WTC11 (cell line): ENCODE measurements around the gene PSMC3.

Experiments used
- ATF3 ChIP-seq: sonication (generic); formaldehyde crosslinking; conservative IDR thresholded peaks from 2 replicates; pipeline ENCODE4 v1.8.1; 2022; ENCODE audit warnings: mild to moderate bottlenecking, missing genetic modification reagents
- CREM ChIP-seq: sonication (generic); formaldehyde crosslinking; IDR thresholded peaks from 2 replicates; pipeline ENCODE4 v1.8.1; 2022; ENCODE audit warnings: mild to moderate bottlenecking, missing genetic modification reagents, moderate library complexity
- CTCF ChIP-seq: fragments of 200-600 bp; IDR thresholded peaks from 2 replicates; pipeline ENCODE4 v1.8.0; 2022; ENCODE audit warnings: antibody characterized with exemption
- IRF1 ChIP-seq: sonication (generic); formaldehyde crosslinking; IDR thresholded peaks from 2 replicates; pipeline ENCODE4 v1.8.0; 2023; ENCODE audit warnings: missing genetic modification reagents
- JUN ChIP-seq: sonication (generic); formaldehyde crosslinking; IDR thresholded peaks from 2 replicates; pipeline ENCODE4 v1.8.0; 2023; ENCODE audit warnings: mild to moderate bottlenecking, missing genetic modification reagents
- PREB ChIP-seq: sonication (generic); formaldehyde crosslinking; IDR thresholded peaks from 2 replicates; pipeline ENCODE4 v1.8.1; 2022; ENCODE audit warnings: mild to moderate bottlenecking, missing genetic modification reagents, moderate library complexity, borderline replicate concordance
- RELA ChIP-seq: sonication (generic); formaldehyde crosslinking; IDR thresholded peaks from 2 replicates; pipeline ENCODE4 v1.8.1; 2022; ENCODE audit warnings: missing genetic modification reagents, mild to moderate bottlenecking, borderline replicate concordance
- SMAD3 ChIP-seq: sonication (generic); formaldehyde crosslinking; IDR thresholded peaks from 2 replicates; pipeline ENCODE4 v1.8.0; 2022; ENCODE audit warnings: missing genetic modification reagents, mild to moderate bottlenecking, borderline replicate concordance
- ZNF121 ChIP-seq: sonication (generic); formaldehyde crosslinking; IDR thresholded peaks from 2 replicates; pipeline ENCODE4 v1.8.0; 2023; ENCODE audit warnings: missing genetic modification reagents
- ZNF317 ChIP-seq: sonication (generic); formaldehyde crosslinking; IDR thresholded peaks from 2 replicates; pipeline ENCODE4 v1.8.1; 2023; ENCODE audit warnings: low read depth, mild to moderate bottlenecking, moderate library complexity, missing genetic modification reagents, borderline replicate concordance
- TF ChIP-seq, protein P1 (sequence below): sonication (generic); formaldehyde crosslinking; IDR thresholded peaks from 2 replicates; pipeline ENCODE4 v1.8.1; 2023; ENCODE audit warnings: mild to moderate bottlenecking, moderate library complexity, missing genetic modification reagents
- TF ChIP-seq, protein P2 (sequence below): sonication (generic); formaldehyde crosslinking; IDR thresholded peaks from 2 replicates; pipeline ENCODE4 v1.8.1; 2023; ENCODE audit warnings: mild to moderate bottlenecking, missing genetic modification reagents, moderate library complexity

- TF ChIP-seq CTCF, result no peak
- TF ChIP-seq, protein P1, sequence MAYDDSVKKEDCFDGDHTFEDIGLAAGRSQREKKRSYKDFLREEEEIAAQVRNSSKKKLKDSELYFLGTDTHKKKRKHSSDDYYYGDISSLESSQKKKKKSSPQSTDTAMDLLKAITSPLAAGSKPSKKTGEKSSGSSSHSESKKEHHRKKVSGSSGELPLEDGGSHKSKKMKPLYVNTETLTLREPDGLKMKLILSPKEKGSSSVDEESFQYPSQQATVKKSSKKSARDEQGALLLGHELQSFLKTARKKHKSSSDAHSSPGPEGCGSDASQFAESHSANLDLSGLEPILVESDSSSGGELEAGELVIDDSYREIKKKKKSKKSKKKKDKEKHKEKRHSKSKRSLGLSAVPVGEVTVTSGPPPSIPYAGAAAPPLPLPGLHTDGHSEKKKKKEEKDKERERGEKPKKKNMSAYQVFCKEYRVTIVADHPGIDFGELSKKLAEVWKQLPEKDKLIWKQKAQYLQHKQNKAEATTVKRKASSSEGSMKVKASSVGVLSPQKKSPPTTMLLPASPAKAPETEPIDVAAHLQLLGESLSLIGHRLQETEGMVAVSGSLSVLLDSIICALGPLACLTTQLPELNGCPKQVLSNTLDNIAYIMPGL (CRISPR knock-in tag), result no peak
- no peak for TF ChIP-seq ZNF317
- TF ChIP-seq IRF1 (CRISPR knock-in tag), result no peak
- TF ChIP-seq ATF3 (CRISPR knock-in tag), result no peak
- no peak for TF ChIP-seq JUN (CRISPR knock-in tag)
- no peak for TF ChIP-seq ZNF121
- no peak for TF ChIP-seq RELA (CRISPR knock-in tag)
- no peak for TF ChIP-seq CREM (CRISPR knock-in tag)
- TF ChIP-seq SMAD3, result no peak
- TF ChIP-seq, protein P2, sequence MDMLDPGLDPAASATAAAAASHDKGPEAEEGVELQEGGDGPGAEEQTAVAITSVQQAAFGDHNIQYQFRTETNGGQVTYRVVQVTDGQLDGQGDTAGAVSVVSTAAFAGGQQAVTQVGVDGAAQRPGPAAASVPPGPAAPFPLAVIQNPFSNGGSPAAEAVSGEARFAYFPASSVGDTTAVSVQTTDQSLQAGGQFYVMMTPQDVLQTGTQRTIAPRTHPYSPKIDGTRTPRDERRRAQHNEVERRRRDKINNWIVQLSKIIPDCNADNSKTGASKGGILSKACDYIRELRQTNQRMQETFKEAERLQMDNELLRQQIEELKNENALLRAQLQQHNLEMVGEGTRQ (CRISPR knock-in tag), result no peak
- TF ChIP-seq PREB (CRISPR knock-in tag), result no peak
Measured at GRCh38 chr11:47440054-47440476, 13.8 kb upstream of the PSMC3 start.
